Caco-2 (cell line): ENCODE data around the gene SLC6A13. TPM values are rescaled to one million over a fixed set of nuclear protein-coding genes. Genes with fewer than 3 reads are reported as not detected.
A peak's percentile ranks its signal among the peaks of the same experiment; 100 is the strongest.

Experiments
- Bru-seq: library from RNA; stranded (reverse); fragments of 400-500 nt; gene quantifications from one replicate; lab custom pipeline; 2021; lab: Mats Ljungman, UMichigan
- BruChase-seq, 2 experiments: library from RNA; stranded (reverse); fragments of 400-500 nt; gene quantifications; one replicate each; lab custom pipeline; 2021; lab: Mats Ljungman, UMichigan
- BruUV-seq: library from RNA; stranded (reverse); fragments of 400-500 nt; replicated peaks from 2 replicates; lab custom pipeline; 2021; lab: Mats Ljungman, UMichigan
- CTCF ChIA-PET: fragments of 300-600 bp; sonication (Branson Sonifier 250); formaldehyde crosslinking; loops from one replicate; lab custom pipeline; 2022; ENCODE audit warnings: antibody characterized with exemption; lab: Charles Lee
- POLR2A ChIA-PET: fragments of 300-600 bp; sonication (Branson Sonifier 250); formaldehyde crosslinking; loops from one replicate; lab custom pipeline; 2022; ENCODE audit warnings: antibody characterized with exemption; lab: Charles Lee
- DNase-seq, 2 experiments: peaks; one replicate each; pipeline versions ENCODE4 v3.0.0 to v3.0.0-alpha.2; 2020 to 2022
- H3K27me3 ChIP-seq: replicated peaks from 2 replicates; pipeline ENCODE4 v1.6.0; 2011; ENCODE audit warnings: low read length; ENCODE audit not compliant: control insufficient read depth, insufficient read depth
- H3K36me3 ChIP-seq: 2 replicates; pipeline ENCODE4 v1.5.1; 2011; ENCODE audit warnings: low read length; ENCODE audit not compliant: control insufficient read depth, insufficient read depth
- H3K4me1 ChIP-seq: fragments of 250-450 bp; sonication (Bioruptor Pico); 2 replicates; pipeline ENCODE4 v1.5.1; 2020; ENCODE audit warnings: mild to moderate bottlenecking
- H3K4me3 ChIP-seq: 2 replicates; pipeline ENCODE4 v1.5.1; 2011; ENCODE audit warnings: low read depth, mild to moderate bottlenecking, control low read depth, low read length
- H3K9me3 ChIP-seq: fragments of 250-450 bp; sonication (Bioruptor Pico); 2 replicates; pipeline ENCODE4 v1.5.1; 2020; ENCODE audit warnings: mild to moderate bottlenecking, moderate library complexity
- H3K27ac Mint-ChIP-seq: one replicate; pipeline ENCODE4 v1.8.0; 2022; ENCODE audit warnings: mixed read lengths; ENCODE audit not compliant: unreplicated experiment
- H3K27me3 Mint-ChIP-seq: one replicate; pipeline ENCODE4 v1.8.0; 2022; ENCODE audit warnings: mixed read lengths; ENCODE audit not compliant: insufficient read depth, unreplicated experiment
- H3K36me3 Mint-ChIP-seq: one replicate; pipeline ENCODE4 v1.8.0; 2022; ENCODE audit warnings: mild to moderate bottlenecking, mixed read lengths; ENCODE audit not compliant: insufficient read depth, unreplicated experiment
- H3K4me1 Mint-ChIP-seq: one replicate; pipeline ENCODE4 v1.8.0; 2022; ENCODE audit warnings: low read depth, mixed read lengths; ENCODE audit not compliant: unreplicated experiment
- H3K4me3 Mint-ChIP-seq: one replicate; pipeline ENCODE4 v1.8.0; 2022; ENCODE audit warnings: mild to moderate bottlenecking, moderate library complexity, mixed read lengths; ENCODE audit not compliant: unreplicated experiment
- H3K9me3 Mint-ChIP-seq: one replicate; pipeline ENCODE4 v1.8.0; 2022; ENCODE audit warnings: mixed read lengths; ENCODE audit not compliant: unreplicated experiment
- intact Hi-C: fragments of 100-400 bp; cut with micrococcal nuclease; formaldehyde crosslinking; loops from one replicate; pipeline ENCODE4 v1.10.0; 2022; ENCODE audit not compliant: unreplicated experiment
- long read RNA-seq: library from polyadenylated mRNA; stranded (forward); transcript quantifications from one replicate; pipeline ENCODE4 v2.0.0, GENCODE V29; 2022
- total RNA-seq: library from RNA; stranded (reverse); gene quantifications from 2 replicates; pipeline ENCODE4 v1.2.3, GENCODE V29; 2022
- TF ChIP-seq, protein P1 (sequence below), 2 experiments: fragments of 200-600 bp in 1 of 2; IDR thresholded peaks; 1 replicate in 1 of 2; 2 replicates in 1 of 2; pipeline versions ENCODE4 v1.5.1 to v1.8.0; 2011 to 2022; ENCODE audit warnings: antibody characterized with exemption in 1 of 2, control low read depth in 1 of 2, inconsistent platforms in 1 of 2, low read depth in 1 of 2, low read length in 1 of 2, mild to moderate bottlenecking in 1 of 2, moderate library complexity in 1 of 2; ENCODE audit not compliant: insufficient read depth in 1 of 2, severe bottlenecking in 1 of 2, unreplicated experiment in 1 of 2

Gene SLC6A13
- 1.0 and 1.3 TPM in 2 replicates for total RNA-seq
- Bru-seq, nascent RNA = percentile 32 among the genes with signal in this experiment
- percentile 36 among the genes with signal in this experiment for BruChase-seq, experiment 1, labeled RNA remaining after a 2-hour chase
- BruChase-seq, experiment 2, labeled RNA remaining after a 6-hour chase = percentile 36 among the genes with signal in this experiment
- long read RNA-seq = 0 reads

DNA sequence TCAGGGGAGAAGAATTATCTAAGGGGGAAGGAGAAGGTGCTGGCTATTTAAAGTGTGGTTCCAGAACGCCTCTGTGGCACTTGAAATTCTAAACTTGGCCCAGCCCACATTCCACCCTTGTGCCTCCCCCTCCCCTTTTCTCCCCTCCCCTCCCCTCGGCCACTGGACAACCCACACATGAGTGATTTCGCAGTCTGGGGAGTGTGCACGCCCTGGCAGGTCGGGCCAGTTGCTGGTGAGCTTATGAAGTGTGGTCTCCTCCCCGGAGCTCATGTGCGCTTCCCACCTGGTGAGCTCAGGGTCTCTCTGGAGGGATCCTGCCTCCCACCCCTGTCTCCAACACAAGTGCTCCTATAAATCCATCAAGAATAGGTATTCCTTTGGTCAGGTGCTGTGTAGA, at the start of gene SLC6A13:
Gene SLC6A13 (minus strand): TSS at position 20 of the 400 bp plus-strand sequence. CDS start 2,784 bp downstream, outside the sequence.
- Mint-ChIP-seq H3K27ac (no peak within 1 kb of the TSS), H3K36me3 (no peaks in the 10 kb centered on the region), H3K27me3 (peaks cover 25% of the 10 kb centered on the region), H3K4me1 (peaks cover 11% of the 10 kb centered on the region), H3K4me3 (peak within 1 kb of the TSS; percentile 6), H3K9me3 (no peaks in the 10 kb centered on the region)
- Histone ChIP-seq H3K27me3 (no peaks in the 10 kb centered on the region), H3K9me3 (no peaks in the 10 kb centered on the region), H3K4me3 (no peak within 1 kb of the TSS), H3K36me3 (no peaks in the 10 kb centered on the region), H3K4me1 (no peaks in the 10 kb centered on the region)
- intact Hi-C loops = loop anchor here (5.0 kb wide), 1 partner anchor 284 kb away; no protein-coding TSS in a partner anchor
- no TSS peak for BruUV-seq
- DNase-seq = peak in 1 of 2 experiments; percentile 40
- TF ChIP-seq, protein P1, sequence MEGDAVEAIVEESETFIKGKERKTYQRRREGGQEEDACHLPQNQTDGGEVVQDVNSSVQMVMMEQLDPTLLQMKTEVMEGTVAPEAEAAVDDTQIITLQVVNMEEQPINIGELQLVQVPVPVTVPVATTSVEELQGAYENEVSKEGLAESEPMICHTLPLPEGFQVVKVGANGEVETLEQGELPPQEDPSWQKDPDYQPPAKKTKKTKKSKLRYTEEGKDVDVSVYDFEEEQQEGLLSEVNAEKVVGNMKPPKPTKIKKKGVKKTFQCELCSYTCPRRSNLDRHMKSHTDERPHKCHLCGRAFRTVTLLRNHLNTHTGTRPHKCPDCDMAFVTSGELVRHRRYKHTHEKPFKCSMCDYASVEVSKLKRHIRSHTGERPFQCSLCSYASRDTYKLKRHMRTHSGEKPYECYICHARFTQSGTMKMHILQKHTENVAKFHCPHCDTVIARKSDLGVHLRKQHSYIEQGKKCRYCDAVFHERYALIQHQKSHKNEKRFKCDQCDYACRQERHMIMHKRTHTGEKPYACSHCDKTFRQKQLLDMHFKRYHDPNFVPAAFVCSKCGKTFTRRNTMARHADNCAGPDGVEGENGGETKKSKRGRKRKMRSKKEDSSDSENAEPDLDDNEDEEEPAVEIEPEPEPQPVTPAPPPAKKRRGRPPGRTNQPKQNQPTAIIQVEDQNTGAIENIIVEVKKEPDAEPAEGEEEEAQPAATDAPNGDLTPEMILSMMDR (IDR thresholded peaks at IDR 0.05; ENCODE audit: insufficient read depth in 1 of 2, low read depth in 1 of 2, low read length in 1 of 2, severe bottlenecking in 1 of 2, unreplicated experiment in 1 of 2) = no peak
- CTCF ChIA-PET = interaction anchor here (1.2 kb wide), 1 partner anchor 43 kb away, joined by 3 read pairs; no protein-coding TSS in a partner anchor
- POLR2A ChIA-PET = no interaction called here

DNA sequence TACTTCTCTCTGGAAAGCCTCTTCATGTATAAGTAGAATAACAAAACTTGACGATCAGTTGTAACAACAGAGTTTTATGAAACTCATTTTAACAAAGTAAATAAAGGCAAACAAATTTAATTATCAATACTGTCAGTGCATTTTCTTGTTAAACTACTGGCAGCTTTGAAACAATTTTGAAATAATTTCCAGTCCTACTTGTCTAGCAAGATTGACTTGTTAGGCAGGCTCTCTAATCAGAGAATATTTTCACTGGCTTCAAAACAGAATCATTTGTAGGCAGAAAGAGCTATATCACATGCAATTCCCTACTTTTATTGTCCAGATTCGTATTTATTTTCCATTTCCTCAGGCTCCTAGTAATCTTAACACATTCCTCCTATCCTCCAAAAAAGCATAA, 45.9 kb upstream of the SLC6A13 start:
- Histone ChIP-seq H3K27me3 (no peaks in the 10 kb centered on the region), H3K4me3 (no peak overlapping the region), H3K9me3 (no peaks in the 10 kb centered on the region), H3K36me3 (peaks cover 6% of the 10 kb centered on the region), H3K4me1 (no peaks in the 10 kb centered on the region)
- TF ChIP-seq, protein P1 (IDR thresholded peaks at IDR 0.05; ENCODE audit: insufficient read depth in 1 of 2, low read depth in 1 of 2, low read length in 1 of 2, severe bottlenecking in 1 of 2, unreplicated experiment in 1 of 2) = no peak
- H3K36me3 Mint-ChIP-seq = peaks cover 77% of the 10 kb centered on the region
- no peak overlapping the region for H3K4me3 Mint-ChIP-seq
- H3K4me1 Mint-ChIP-seq = no peaks in the 10 kb centered on the region
- no peak for DNase-seq
- BruUV-seq = no TSS peak
- CTCF ChIA-PET = no interaction called here
- POLR2A ChIA-PET = no interaction called here
- H3K9me3 Mint-ChIP-seq = no peaks in the 10 kb centered on the region
- H3K27me3 Mint-ChIP-seq = no peaks in the 10 kb centered on the region
- intact Hi-C loops = no loop called here
- H3K27ac Mint-ChIP-seq = no peak overlapping the region

DNA sequence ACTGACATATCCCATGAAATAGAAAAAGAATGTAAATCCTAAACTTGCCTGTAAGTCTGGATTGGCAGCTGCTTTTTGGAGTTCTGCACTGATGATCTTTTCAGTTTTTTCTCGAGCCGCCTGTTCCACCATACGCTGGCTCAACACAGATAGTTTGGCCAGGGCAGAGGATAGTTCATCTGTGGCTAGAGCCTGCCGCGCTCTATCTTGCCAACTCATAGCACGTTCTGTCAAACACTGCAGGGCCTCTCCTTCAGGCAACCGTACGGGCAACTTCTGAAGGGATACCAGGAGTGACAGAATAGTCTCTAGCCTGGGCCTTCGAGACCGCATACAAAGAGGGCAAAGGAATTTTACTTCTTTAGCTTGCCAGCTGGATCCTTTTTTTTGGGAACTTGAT, 44.8 kb upstream of the SLC6A13 start:
- H3K4me3 Mint-ChIP-seq = no peak overlapping the region
- Histone ChIP-seq H3K4me3 (no peak overlapping the region), H3K9me3 (no peaks in the 10 kb centered on the region), H3K27me3 (no peaks in the 10 kb centered on the region), H3K4me1 (no peaks in the 10 kb centered on the region), H3K36me3 (peaks cover 4% of the 10 kb centered on the region)
- no peaks in the 10 kb centered on the region for H3K27me3 Mint-ChIP-seq
- no peak for DNase-seq
- POLR2A ChIA-PET = no interaction called here
- H3K27ac Mint-ChIP-seq = no peak overlapping the region
- TF ChIP-seq, protein P1 (IDR thresholded peaks at IDR 0.05; ENCODE audit: insufficient read depth in 1 of 2, low read depth in 1 of 2, low read length in 1 of 2, severe bottlenecking in 1 of 2, unreplicated experiment in 1 of 2) = no peak
- H3K36me3 Mint-ChIP-seq = peaks cover 84% of the 10 kb centered on the region
- no peaks in the 10 kb centered on the region for H3K4me1 Mint-ChIP-seq
- CTCF ChIA-PET = no interaction called here
- intact Hi-C loops = no loop called here
- peaks cover 5% of the 10 kb centered on the region for H3K9me3 Mint-ChIP-seq
- BruUV-seq = TSS peak; percentile 58
